GM20431 (cell line): ENCODE results near the gene NRAP.
"Not testable (repeated sequence)": the region's sequence is repeated elsewhere in the genome, so short reads cannot be mapped to it uniquely, and the experiment has no call there.

Experiments used
- in situ Hi-C: fragments of 300-500 bp; cut with MseI, MboI; formaldehyde crosslinking; loops from one replicate; pipeline ENCODE4 v1.15.0; 2020; ENCODE audit warnings: low sequenced_read_pairs; ENCODE audit not compliant: unreplicated experiment

The NRAP gene

GRCh38 chr10:113681533-113682470 lies 18.0 kb upstream of the NRAP start:
- in situ Hi-C loops = no loop called here

GRCh38 chr10:113680190-113681111 lies 16.6 kb upstream of the NRAP start:
- in situ Hi-C loops = no loop called here

- in situ Hi-C loops = no loop called here
Observed at GRCh38 chr10:113679463-113680189, 15.8 kb upstream of the NRAP start, which contains the start of gene CASP7. Gene CASP7 (plus strand): TSS chr10:113679912. CDS start chr10:113697494, 17,582 bp downstream.

GRCh38 chr10:113666682-113667252 lies 2.9 kb upstream of the NRAP start:
- in situ Hi-C loops = no loop called here

GRCh38 chr10:113665806-113666354 lies 2.0 kb upstream of the NRAP start:
- in situ Hi-C loops = no loop called here

GRCh38 chr10:113665352-113665751 lies 1.5 kb upstream of the NRAP start:
- in situ Hi-C loops = no loop called here

GRCh38 chr10:113663142-113663541 lies 699 bp downstream of the NRAP start:
- in situ Hi-C loops = no loop called here

GRCh38 chr10:113661332-113661731 lies 2.5 kb downstream of the NRAP start:
- in situ Hi-C loops = no loop called here

- in situ Hi-C loops = no loop called here
Observed at GRCh38 chr10:113657544-113657943, 6.3 kb downstream of the NRAP start.

- in situ Hi-C loops = no loop called here
Observed at GRCh38 chr10:113656896-113657295, 6.9 kb downstream of the NRAP start.

- in situ Hi-C loops = not testable (repeated sequence)
Observed at GRCh38 chr10:113652456-113652855, 11.4 kb downstream of the NRAP start.

- in situ Hi-C loops = no loop called here
Observed at GRCh38 chr10:113651898-113652297, 11.9 kb downstream of the NRAP start.

- in situ Hi-C loops = no loop called here
Observed at GRCh38 chr10:113651021-113651420, 12.8 kb downstream of the NRAP start.

GRCh38 chr10:113650172-113650571 lies 13.7 kb downstream of the NRAP start:
- in situ Hi-C loops = no loop called here

- in situ Hi-C loops = no loop called here
Observed at GRCh38 chr10:113648478-113648877, 15.4 kb downstream of the NRAP start.

- in situ Hi-C loops = no loop called here
Observed at GRCh38 chr10:113647812-113648211, 16.0 kb downstream of the NRAP start.

GRCh38 chr10:113646336-113647201 lies 17.3 kb downstream of the NRAP start:
- in situ Hi-C loops = no loop called here
